Glutamatergic neuron (in vitro differentiated cells): ENCODE results near the gene TMED8. TPM values are rescaled to one million over a fixed set of nuclear protein-coding genes. Genes with fewer than 3 reads are reported as not detected.

ENCODE experiments used
- DNase-seq: peaks from one replicate; pipeline ENCODE4 v3.0.0; 2022
- H3K27ac Mint-ChIP-seq: one replicate; pipeline ENCODE4 v1.8.0; 2020; ENCODE audit warnings: mild to moderate bottlenecking, mixed read lengths, inconsistent platforms; ENCODE audit not compliant: unreplicated experiment
- H3K27me3 Mint-ChIP-seq: one replicate; pipeline ENCODE4 v1.8.0; 2020; ENCODE audit warnings: mild to moderate bottlenecking, moderate library complexity, mixed read lengths, inconsistent platforms; ENCODE audit not compliant: unreplicated experiment
- H3K36me3 Mint-ChIP-seq: one replicate; pipeline ENCODE4 v1.8.0; 2020; ENCODE audit warnings: mild to moderate bottlenecking, mixed read lengths, inconsistent platforms; ENCODE audit not compliant: unreplicated experiment
- H3K4me1 Mint-ChIP-seq: one replicate; pipeline ENCODE4 v1.8.0; 2020; ENCODE audit warnings: mild to moderate bottlenecking, low read depth, mixed read lengths, inconsistent platforms; ENCODE audit not compliant: unreplicated experiment
- H3K4me3 Mint-ChIP-seq: one replicate; pipeline ENCODE4 v1.8.0; 2020; ENCODE audit warnings: mild to moderate bottlenecking, mixed read lengths, inconsistent platforms; ENCODE audit not compliant: unreplicated experiment
- H3K9me3 Mint-ChIP-seq: one replicate; pipeline ENCODE4 v1.8.0; 2020; ENCODE audit warnings: mild to moderate bottlenecking, moderate library complexity, mixed read lengths, inconsistent platforms; ENCODE audit not compliant: unreplicated experiment
- total RNA-seq: library from RNA; stranded (reverse); fragmentation: NEBNext Ultra II Directional; extraction: Animal tissue kit (Norgen Biotek cat#: 25700); gene quantifications from one replicate; pipeline ENCODE4 v1.2.1, GENCODE V29; 2021; ENCODE audit not compliant: unreplicated experiment
- TF ChIP-seq, protein P1 (sequence below): fragments of 200-600 bp; sonication (generic); IDR thresholded peaks from one replicate; pipeline ENCODE4 v1.5.0; 2021; ENCODE audit not compliant: partially characterized antibody, unreplicated experiment

Gene TMED8
- total RNA-seq, 1 donor from 2014 or later = 9.8 TPM

DNA sequence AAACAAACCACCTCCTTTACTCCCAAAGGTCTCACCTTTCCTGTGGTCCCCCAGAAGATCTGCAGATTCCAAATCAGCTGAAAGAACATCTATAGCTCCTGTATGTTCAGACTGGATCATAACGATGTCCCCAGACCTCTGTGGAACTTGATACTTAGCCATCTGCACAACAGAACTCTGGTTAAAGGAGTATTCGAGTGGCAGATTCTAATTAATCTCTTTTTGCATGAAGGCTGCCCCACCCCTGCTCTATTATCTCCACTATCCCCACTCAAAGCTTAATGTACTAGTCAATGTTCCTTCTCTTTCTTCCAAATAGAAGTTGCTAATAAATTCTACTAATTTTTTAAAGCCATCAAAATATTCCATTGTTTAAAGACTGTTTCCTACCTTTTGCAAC lies 33.2 kb downstream of the TMED8 start:
- no peaks in the 10 kb centered on the region for H3K36me3 Mint-ChIP-seq
- H3K9me3 Mint-ChIP-seq = peaks cover 4% of the 10 kb centered on the region
- H3K4me1 Mint-ChIP-seq = peaks cover 13% of the 10 kb centered on the region
- TF ChIP-seq, protein P1, sequence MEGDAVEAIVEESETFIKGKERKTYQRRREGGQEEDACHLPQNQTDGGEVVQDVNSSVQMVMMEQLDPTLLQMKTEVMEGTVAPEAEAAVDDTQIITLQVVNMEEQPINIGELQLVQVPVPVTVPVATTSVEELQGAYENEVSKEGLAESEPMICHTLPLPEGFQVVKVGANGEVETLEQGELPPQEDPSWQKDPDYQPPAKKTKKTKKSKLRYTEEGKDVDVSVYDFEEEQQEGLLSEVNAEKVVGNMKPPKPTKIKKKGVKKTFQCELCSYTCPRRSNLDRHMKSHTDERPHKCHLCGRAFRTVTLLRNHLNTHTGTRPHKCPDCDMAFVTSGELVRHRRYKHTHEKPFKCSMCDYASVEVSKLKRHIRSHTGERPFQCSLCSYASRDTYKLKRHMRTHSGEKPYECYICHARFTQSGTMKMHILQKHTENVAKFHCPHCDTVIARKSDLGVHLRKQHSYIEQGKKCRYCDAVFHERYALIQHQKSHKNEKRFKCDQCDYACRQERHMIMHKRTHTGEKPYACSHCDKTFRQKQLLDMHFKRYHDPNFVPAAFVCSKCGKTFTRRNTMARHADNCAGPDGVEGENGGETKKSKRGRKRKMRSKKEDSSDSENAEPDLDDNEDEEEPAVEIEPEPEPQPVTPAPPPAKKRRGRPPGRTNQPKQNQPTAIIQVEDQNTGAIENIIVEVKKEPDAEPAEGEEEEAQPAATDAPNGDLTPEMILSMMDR = no peak
- H3K27me3 Mint-ChIP-seq = peaks cover 2% of the 10 kb centered on the region
- H3K4me3 Mint-ChIP-seq = no peak overlapping the region
- no peak overlapping the region for H3K27ac Mint-ChIP-seq
- no peak for DNase-seq

GRCh38 chr14:77342726-77343397 lies 34.0 kb downstream of the TMED8 start:
- Mint-ChIP-seq H3K36me3 (no peaks in the 10 kb centered on the region), H3K4me1 (peaks cover 13% of the 10 kb centered on the region), H3K27me3 (peaks cover 2% of the 10 kb centered on the region), H3K9me3 (peaks cover 4% of the 10 kb centered on the region), H3K4me3 (no peak overlapping the region), H3K27ac (no peak overlapping the region)
- no peak for DNase-seq
- TF ChIP-seq, protein P1 = no peak

DNA sequence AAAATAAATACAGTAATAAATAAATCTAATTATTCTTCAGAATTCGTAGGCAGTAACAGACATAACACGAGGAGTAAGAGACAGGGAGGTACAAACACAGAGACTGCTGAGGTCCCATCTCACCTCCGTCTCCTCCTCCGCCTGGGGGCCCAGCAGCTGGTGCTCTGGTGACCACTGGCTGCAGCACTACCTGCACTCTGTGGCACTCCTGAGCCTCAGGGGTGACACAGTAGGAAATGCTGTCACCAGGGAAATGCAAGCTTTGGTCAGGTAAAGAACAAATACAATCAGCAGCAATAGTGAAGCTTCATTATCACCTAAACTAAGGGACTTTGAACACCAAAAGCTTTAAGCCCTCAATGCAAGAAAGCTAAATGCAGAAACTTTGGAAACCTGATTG lies 36.5 kb downstream of the TMED8 start:
- no peak for DNase-seq
- H3K36me3 Mint-ChIP-seq = no peaks in the 10 kb centered on the region
- H3K4me1 Mint-ChIP-seq = peaks cover 13% of the 10 kb centered on the region
- no peak overlapping the region for H3K27ac Mint-ChIP-seq
- TF ChIP-seq, protein P1 = no peak
- H3K27me3 Mint-ChIP-seq = no peaks in the 10 kb centered on the region
- H3K4me3 Mint-ChIP-seq = no peak overlapping the region
- H3K9me3 Mint-ChIP-seq = no peaks in the 10 kb centered on the region

GRCh38 chr14:77339407-77339806 lies 37.5 kb downstream of the TMED8 start:
- TF ChIP-seq, protein P1 = no peak
- Mint-ChIP-seq H3K27me3 (no peaks in the 10 kb centered on the region), H3K9me3 (no peaks in the 10 kb centered on the region), H3K27ac (no peak overlapping the region), H3K4me1 (peaks cover 12% of the 10 kb centered on the region), H3K36me3 (no peaks in the 10 kb centered on the region), H3K4me3 (no peak overlapping the region)
- no peak for DNase-seq

- H3K9me3 Mint-ChIP-seq = no peaks in the 10 kb centered on the region
- no peaks in the 10 kb centered on the region for H3K27me3 Mint-ChIP-seq
- no peak for DNase-seq
- H3K27ac Mint-ChIP-seq = no peak overlapping the region
- peaks cover 2% of the 10 kb centered on the region for H3K4me1 Mint-ChIP-seq
- TF ChIP-seq, protein P1 = no peak
- H3K36me3 Mint-ChIP-seq = no peaks in the 10 kb centered on the region
- no peak overlapping the region for H3K4me3 Mint-ChIP-seq
Observed at GRCh38 chr14:77338302-77338701, 38.6 kb downstream of the TMED8 start.
